Amniotic stem cell (primary cell): ENCODE results near the gene HPDL.
A peak's percentile ranks its signal among the peaks of the same experiment; 100 is the strongest.
"Not testable (repeated sequence)": the region's sequence is repeated elsewhere in the genome, so short reads cannot be mapped to it uniquely, and the experiment has no call there.

ENCODE experiments used
- DNase-seq: peaks from one replicate; lab custom pipeline; 2025; lab: John Stamatoyannopoulos, UW

HPDL gene

DNA sequence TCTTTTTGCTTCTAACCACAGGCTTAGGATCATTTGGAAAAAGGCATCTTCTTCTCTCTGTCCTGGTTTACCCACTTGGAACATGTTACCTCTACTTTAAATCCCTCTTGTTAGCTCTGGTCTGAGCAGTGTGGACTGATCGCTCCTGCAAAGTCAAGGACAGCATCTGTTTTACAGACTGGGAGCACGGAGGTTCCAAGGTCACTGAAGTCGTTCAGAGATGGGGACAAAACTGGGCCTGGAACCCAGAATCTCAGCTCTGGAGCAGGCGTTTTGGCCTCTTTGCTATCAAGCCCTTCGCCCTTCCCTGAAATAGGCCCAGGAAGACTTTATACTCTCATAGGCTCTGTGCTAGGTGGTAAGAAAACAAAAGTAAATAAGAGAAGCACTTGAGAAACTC lies 24.8 kb downstream of the HPDL start:
- DNase-seq, result no peak

- no peak for DNase-seq
Observed at GRCh38 chr1:45353685-45354084, 27.0 kb downstream of the HPDL start.

GRCh38 chr1:45354838-45355237 lies 28.1 kb downstream of the HPDL start:
- no peak for DNase-seq

GRCh38 chr1:45355683-45356082 lies 29.0 kb downstream of the HPDL start:
- DNase-seq, result no peak

- DNase-seq, result no peak
Observed at GRCh38 chr1:45356186-45356585, 29.5 kb downstream of the HPDL start.

- peak; percentile 57 for DNase-seq
Observed at GRCh38 chr1:45359882-45360513, 33.3 kb downstream of the HPDL start.

DNA sequence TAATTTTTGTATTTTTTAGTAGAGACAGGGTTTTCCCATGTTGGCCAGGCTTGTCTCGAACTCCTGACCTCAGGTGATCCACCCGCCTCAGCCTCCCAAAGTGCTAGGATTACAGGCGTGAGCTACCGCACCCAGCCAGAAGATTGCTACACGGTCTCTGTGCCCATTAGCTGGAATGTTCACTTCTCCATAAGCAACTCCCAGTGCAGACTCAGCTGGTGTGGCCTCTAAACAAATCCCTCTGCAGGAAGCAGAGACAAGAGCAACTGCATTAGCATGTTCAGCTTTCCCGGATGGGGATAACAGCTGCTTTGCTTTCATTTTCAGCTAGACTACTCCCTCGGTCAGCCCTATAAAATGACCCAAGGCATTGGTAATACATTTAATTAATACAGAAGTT lies 34.3 kb downstream of the HPDL start:
- not testable (repeated sequence) for DNase-seq

DNA sequence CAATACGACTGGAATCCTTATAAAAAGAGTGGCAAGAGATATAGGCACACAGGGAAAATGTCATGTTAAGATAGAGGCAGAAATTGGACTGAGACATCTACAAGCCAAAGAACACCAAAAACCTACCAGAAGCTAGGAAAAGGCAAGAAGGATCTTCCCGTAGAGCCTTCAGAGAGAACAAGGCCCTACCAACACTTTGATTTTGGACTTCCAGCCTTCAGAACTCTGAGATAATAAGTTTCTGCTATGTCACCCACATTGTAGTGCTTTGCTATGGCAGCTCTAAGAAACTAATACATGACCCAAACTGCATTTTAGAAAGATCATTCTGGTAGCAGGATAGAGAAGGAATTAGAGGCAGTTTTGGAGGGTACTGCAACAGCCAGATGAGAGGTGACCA lies 37.6 kb downstream of the HPDL start:
- DNase-seq, result no peak

- no peak for DNase-seq
Observed at GRCh38 chr1:45365051-45365450, 38.4 kb downstream of the HPDL start.

DNA sequence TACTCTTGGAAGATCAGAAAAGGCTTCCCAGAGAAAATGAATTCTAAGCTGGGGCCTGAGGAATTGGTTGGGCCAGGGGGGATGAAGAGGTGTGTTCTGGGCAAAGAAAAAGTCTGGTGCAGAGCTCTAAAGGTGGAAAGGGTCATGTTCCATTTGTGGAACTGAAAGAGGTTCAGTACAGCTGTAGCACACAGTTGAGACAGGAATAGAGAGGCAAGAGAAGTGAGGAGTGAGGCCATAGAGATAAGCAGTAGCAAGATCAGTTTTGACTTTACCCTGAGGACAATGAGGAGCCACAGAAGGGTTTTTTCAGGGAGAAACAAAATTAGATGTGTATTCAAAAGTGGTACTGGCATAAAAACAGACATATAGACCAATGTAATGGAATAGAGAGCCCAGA lies 43.9 kb downstream of the HPDL start:
- DNase-seq, result no peak

GRCh38 chr1:45373573-45373972 lies 46.9 kb downstream of the HPDL start:
- DNase-seq, result no peak

GRCh38 chr1:45375104-45376090 lies 48.7 kb downstream of the HPDL start:
- DNase-seq, result no peak

DNA sequence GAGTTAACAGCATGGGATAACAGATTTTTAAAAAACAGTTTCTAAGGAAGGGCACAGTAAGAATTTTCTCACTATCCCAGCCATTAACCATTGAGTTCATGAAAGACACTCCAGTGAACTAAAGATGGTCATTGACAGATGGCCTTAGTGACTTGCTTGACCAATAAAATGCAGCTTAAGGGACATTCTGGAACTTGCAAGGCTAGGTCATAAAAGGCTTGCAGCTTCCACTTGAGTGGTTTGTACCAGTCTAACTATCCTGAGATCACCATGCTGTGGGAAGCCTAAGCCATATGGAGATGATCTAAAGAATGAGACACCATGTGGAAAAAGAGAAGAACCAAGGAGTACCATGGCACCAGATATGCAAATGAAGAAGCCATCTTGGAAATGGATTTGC lies 51.5 kb downstream of the HPDL start:
- no peak for DNase-seq
